ACHN (cell line): ENCODE data around the gene RBFOX1.

ENCODE experiments used
- DNase-seq: peaks from one replicate; pipeline ENCODE4 v3.0.0-alpha.2; 2015
- in situ Hi-C: cut with HindIII; loops from 2 replicates; pipeline ENCODE4 v1.10.0; 2017; ENCODE audit warnings: low sequenced_read_pairs, low pct_ligation_motif_present, low pct_unique_long_range_greater_than_20kb

Gene RBFOX1

GRCh38 chr16:7332611-7333010, at the start of gene RBFOX1:
RBFOX1 (plus strand) TSS chr16:7332845.
- in situ Hi-C loops = no loop called here
- DNase-seq = no peak

GRCh38 chr16:7284780-7285179, 47.9 kb upstream of the RBFOX1 start:
- no peak for DNase-seq
- in situ Hi-C loops = no loop called here

DNA sequence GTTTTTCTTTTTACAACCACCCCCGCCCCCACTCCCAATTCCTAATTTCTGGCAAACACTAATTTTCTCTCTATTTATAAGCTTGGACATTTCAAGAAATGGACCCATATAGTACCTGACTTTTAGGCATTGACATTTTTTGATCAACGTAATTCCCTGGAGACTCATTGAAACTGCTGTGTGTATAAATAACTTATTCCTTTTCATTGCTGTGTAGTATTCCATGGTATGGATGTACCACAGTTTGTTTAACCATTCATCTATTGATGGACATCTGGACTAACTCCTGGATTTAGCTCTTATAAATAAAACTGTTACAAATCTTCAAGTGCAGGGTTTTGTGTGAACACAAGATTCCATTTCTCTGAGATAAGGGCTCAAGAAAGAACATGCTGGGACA, 47.1 kb upstream of the RBFOX1 start:
- in situ Hi-C loops = no loop called here
- no peak for DNase-seq

DNA sequence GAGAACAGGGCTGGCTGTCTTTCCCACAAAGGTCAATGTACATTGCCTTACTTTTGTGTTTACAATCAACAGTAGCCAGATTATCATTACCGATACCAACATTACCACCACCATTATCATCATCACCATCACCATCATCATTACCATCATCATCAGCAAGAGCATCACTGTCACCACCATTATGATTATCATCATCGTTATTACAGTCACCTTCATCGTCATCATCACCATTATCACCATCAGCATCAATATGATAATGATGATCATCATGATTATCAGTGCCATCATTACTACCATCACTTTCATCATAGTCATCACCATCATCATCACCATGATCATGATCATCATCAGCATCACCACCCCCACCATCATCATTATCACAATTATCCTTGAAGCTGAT, 43.3 kb upstream of the RBFOX1 start:
- no peak for DNase-seq
- in situ Hi-C loops = no loop called here

GRCh38 chr16:7290682-7291081, 42.0 kb upstream of the RBFOX1 start:
- in situ Hi-C loops = no loop called here
- DNase-seq = no peak

- in situ Hi-C loops = no loop called here
- DNase-seq = no peak
Observed at GRCh38 chr16:7294020-7294419, 38.6 kb upstream of the RBFOX1 start.

- in situ Hi-C loops = no loop called here
- DNase-seq = no peak
Observed at GRCh38 chr16:7303052-7303610, 29.5 kb upstream of the RBFOX1 start.

- in situ Hi-C loops = no loop called here
- no peak for DNase-seq
Observed at GRCh38 chr16:7303660-7304200, 28.9 kb upstream of the RBFOX1 start.

- in situ Hi-C loops = no loop called here
- no peak for DNase-seq
Observed at GRCh38 chr16:7304279-7304678, 28.4 kb upstream of the RBFOX1 start.

- in situ Hi-C loops = no loop called here
- DNase-seq = no peak
Observed at GRCh38 chr16:7304958-7305357, 27.7 kb upstream of the RBFOX1 start.

DNA sequence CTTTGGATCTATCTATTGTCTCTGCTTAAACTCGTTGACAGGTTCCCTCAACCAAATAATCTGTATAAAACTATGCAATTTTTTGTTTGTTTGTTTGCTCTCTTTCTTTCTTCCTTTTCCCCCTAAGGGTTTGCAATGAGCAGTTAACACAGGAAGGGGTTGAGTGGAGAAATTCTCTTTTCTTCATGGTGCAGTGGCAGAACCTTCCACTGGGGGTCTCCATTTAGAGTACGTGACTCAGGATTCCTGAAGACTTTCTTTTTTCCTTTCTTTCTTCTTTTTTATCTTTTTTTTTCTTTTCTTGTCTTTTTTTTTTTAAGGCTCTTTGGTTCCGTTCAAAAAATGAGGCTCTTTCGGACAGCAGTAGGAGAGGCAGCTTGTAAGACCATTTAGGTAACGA, 19.5 kb upstream of the RBFOX1 start:
- in situ Hi-C loops = no loop called here
- peak; percentile 32 for DNase-seq

DNA sequence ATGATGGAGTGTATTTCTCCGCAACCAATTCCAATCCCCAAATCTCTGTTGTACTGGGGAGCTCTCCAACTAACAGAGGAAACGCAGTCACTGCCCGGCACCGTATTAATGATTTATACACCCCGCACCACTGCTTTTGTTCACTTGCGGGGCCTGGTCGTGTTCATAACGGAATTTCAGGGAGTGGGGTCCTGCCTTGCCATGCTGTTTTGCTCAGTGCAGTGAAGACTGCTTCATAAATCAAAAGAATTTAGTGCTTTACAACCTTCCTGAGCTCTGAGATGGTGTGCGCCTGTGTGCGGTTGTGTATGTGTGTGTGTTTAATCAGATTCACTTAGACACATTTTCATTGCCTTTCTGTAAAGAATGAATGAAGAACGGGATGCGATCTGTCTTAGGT, 18.5 kb upstream of the RBFOX1 start:
- in situ Hi-C loops = no loop called here

GRCh38 chr16:7315813-7316212, 16.8 kb upstream of the RBFOX1 start:
- no peak for DNase-seq
- in situ Hi-C loops = no loop called here

More for the DNA sequence above, 18.5 kb upstream of the RBFOX1 start:
- DNase-seq = no peak

DNA sequence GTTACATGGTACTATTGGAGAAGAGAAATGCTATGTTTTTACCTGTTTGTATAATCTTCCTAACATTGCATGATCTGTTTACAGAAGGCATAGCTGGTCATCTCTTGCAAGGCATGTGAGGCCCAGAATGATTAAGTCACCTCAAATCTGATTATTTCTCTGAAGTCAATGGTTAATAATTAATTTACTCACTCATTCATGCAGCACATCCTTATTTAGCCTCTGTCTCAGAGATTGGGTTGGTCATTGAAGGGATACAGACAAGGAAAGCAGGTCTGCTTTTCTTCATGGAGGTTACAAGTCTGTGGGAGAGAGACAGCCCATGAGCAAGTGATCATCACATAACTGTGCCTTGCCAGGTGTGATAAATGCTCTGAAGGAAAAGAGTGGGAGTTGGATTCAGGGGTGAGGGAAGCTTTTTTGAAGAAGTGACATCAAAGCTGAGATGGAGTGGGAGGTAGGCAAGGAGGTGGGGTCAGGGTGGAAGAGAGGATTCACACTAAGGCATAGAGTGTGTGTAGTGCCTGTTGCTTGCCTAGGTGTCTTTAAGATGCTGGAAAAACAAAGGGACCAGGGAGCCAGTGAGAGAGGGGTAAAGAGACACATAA, 16.3 kb upstream of the RBFOX1 start:
- DNase-seq = peak; percentile 12
- in situ Hi-C loops = no loop called here

GRCh38 chr16:7317982-7318381, 14.7 kb upstream of the RBFOX1 start:
- no peak for DNase-seq
- in situ Hi-C loops = no loop called here

DNA sequence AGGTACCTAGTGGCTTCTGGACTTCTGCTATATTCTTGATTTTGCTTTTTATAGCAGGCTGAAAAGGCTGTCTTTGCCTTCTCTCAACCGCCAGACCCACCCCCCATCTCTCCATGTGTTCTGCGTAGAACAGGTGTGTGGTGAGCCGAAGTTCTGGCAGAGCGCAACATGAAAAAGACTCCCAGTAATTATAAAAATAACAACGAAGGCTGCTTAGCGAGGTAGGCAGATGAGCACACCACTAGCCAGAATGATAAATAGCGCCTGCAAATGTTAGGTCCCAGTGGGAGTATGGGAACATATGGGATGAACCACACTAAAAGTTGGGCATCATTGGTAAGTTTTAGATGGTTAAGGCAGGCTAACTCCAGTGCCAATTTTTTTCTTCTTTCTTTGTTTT, 14.0 kb upstream of the RBFOX1 start:
- in situ Hi-C loops = no loop called here
- no peak for DNase-seq

DNA sequence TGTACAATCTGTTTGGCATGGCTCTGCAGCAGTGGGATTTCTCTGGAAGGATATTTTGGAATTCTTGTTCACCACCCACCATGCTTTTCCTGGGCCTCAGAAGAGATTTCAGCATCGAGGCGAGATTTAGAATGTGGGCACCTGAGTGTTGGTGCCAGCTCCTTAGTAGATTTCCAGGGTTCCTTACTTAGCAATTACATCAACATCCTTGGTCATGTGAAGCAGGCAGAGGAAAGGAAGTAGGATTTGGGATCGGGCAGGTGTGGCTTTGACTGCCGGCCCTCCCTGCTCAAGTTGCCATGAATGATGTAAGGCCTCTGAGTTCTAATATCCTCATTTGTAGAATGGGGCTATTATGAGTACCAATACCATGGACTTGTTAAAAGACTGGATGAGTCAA, 13.1 kb upstream of the RBFOX1 start:
- in situ Hi-C loops = no loop called here
- DNase-seq = no peak

DNA sequence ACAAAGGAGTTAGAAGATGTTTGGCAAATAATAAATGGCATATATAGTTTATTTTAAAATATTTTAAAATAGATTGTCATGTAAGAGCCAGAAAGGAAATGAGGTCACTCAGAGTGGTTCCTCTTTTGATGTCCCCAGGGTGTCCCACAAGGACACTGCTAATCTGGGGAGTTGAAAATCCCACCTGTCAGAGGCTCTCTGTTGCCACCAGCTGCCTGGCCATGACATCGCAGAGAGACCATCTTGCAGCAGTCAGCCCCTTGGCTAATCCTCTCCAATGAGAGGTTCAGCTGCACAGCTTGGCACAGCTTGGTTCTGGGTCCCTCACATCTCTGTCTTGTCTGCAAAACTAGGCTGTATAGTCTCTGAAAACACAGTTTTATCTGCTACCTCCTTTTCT, 11.0 kb upstream of the RBFOX1 start:
- DNase-seq = no peak
- in situ Hi-C loops = no loop called here

- in situ Hi-C loops = no loop called here
- DNase-seq = no peak
Observed at GRCh38 chr16:7324321-7324720, 8.3 kb upstream of the RBFOX1 start.

- in situ Hi-C loops = no loop called here
- DNase-seq = no peak
Observed at GRCh38 chr16:7325834-7326233, 6.8 kb upstream of the RBFOX1 start.
